ENCODE measurements around the gene DRG2. TPM values are rescaled to one million over a fixed set of nuclear protein-coding genes. Genes with fewer than 3 reads are reported as not detected.

Gene DRG2
- polyA plus RNA-seq, 1 of the 3 experiments (the other 2 are of a cell fraction): 39.9 TPM

DNA sequence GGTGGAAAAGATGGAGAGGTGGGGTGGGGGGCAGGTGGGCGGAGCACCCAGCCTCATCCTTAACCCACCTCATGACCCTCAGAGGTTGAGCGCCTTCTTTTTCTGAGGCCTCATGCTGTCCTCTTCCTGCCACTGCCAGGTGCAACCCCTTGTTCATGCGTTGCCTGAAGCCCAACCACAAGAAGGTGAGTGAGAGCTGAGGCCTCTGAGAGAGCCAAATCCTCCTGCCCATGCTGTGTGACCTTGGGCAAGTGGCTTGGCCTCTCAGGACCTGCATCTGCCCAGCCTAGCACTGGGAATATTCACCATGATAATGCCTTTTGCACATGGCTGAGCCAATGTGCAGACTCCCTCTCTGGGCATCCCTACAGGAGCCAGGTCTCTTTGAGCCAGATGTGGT, 52.9 kb downstream of the DRG2 start:
- no peak overlapping the region for H3K27ac ChIP-seq (ENCODE audit: low read depth in 2 of 2, low read length in 1 of 2)
- no peak for DNase-seq
- H3K27me3 ChIP-seq (ENCODE audit: insufficient read depth): no peaks in the 10 kb centered on the region
- POLR2A ChIA-PET: no interaction called here
- no peak overlapping the region for H3K9ac ChIP-seq
- no peaks in the 10 kb centered on the region for H3F3A ChIP-seq (replicated peaks; ENCODE audit: insufficient read depth)
- TF ChIP-seq FOXM1 (IDR thresholded peaks at IDR 0.05; ENCODE audit: low read depth) (no peak), RCOR1 (IDR thresholded peaks at IDR 0.05; ENCODE audit: low read length) (no peak), YY1 (IDR thresholded peaks at IDR 0.05; ENCODE audit: low read depth) (no peak), EZH2phosphoT487 (IDR thresholded peaks at IDR 0.05; ENCODE audit: borderline replicate concordance, low read depth) (no peak), GABPA (IDR thresholded peaks at IDR 0.05; ENCODE audit: low read depth) (no peak), RFX5 (IDR thresholded peaks at IDR 0.05; ENCODE audit: low read length) (no peak), RXRA (IDR thresholded peaks at IDR 0.05; ENCODE audit: borderline replicate concordance, low read depth) (no peak), SMC3 (IDR thresholded peaks at IDR 0.05; ENCODE audit: low read depth, low read length) (no peak), JUND (IDR thresholded peaks at IDR 0.05) (no peak), NFIC (IDR thresholded peaks at IDR 0.05; ENCODE audit: borderline replicate concordance) (no peak), TAF1 (IDR thresholded peaks at IDR 0.05; ENCODE audit: borderline replicate concordance, low read depth, low read length) (no peak), POLR2AphosphoS5 (IDR thresholded peaks at IDR 0.05; ENCODE audit: low read depth, low read length) (no peak), SIN3A (IDR thresholded peaks at IDR 0.05; ENCODE audit: borderline replicate concordance, low read depth, low read length) (no peak), RAD21 (IDR thresholded peaks at IDR 0.05; ENCODE audit: low read length) (no peak), GATA2 (CRISPR knock-in tag; IDR thresholded peaks at IDR 0.05) (no peak)
- TF ChIP-seq, protein P1, sequence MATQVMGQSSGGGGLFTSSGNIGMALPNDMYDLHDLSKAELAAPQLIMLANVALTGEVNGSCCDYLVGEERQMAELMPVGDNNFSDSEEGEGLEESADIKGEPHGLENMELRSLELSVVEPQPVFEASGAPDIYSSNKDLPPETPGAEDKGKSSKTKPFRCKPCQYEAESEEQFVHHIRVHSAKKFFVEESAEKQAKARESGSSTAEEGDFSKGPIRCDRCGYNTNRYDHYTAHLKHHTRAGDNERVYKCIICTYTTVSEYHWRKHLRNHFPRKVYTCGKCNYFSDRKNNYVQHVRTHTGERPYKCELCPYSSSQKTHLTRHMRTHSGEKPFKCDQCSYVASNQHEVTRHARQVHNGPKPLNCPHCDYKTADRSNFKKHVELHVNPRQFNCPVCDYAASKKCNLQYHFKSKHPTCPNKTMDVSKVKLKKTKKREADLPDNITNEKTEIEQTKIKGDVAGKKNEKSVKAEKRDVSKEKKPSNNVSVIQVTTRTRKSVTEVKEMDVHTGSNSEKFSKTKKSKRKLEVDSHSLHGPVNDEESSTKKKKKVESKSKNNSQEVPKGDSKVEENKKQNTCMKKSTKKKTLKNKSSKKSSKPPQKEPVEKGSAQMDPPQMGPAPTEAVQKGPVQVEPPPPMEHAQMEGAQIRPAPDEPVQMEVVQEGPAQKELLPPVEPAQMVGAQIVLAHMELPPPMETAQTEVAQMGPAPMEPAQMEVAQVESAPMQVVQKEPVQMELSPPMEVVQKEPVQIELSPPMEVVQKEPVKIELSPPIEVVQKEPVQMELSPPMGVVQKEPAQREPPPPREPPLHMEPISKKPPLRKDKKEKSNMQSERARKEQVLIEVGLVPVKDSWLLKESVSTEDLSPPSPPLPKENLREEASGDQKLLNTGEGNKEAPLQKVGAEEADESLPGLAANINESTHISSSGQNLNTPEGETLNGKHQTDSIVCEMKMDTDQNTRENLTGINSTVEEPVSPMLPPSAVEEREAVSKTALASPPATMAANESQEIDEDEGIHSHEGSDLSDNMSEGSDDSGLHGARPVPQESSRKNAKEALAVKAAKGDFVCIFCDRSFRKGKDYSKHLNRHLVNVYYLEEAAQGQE (IDR thresholded peaks at IDR 0.05; ENCODE audit: low read depth, low read length): no peak
- TF ChIP-seq, protein P2, sequence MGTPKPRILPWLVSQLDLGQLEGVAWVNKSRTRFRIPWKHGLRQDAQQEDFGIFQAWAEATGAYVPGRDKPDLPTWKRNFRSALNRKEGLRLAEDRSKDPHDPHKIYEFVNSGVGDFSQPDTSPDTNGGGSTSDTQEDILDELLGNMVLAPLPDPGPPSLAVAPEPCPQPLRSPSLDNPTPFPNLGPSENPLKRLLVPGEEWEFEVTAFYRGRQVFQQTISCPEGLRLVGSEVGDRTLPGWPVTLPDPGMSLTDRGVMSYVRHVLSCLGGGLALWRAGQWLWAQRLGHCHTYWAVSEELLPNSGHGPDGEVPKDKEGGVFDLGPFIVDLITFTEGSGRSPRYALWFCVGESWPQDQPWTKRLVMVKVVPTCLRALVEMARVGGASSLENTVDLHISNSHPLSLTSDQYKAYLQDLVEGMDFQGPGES (IDR thresholded peaks at IDR 0.05; ENCODE audit: low read depth, low read length): no peak
- TF ChIP-seq, protein P3, sequence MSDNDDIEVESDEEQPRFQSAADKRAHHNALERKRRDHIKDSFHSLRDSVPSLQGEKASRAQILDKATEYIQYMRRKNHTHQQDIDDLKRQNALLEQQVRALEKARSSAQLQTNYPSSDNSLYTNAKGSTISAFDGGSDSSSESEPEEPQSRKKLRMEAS (IDR thresholded peaks at IDR 0.05; ENCODE audit: low read depth): no peak
- TF ChIP-seq, protein P4, sequence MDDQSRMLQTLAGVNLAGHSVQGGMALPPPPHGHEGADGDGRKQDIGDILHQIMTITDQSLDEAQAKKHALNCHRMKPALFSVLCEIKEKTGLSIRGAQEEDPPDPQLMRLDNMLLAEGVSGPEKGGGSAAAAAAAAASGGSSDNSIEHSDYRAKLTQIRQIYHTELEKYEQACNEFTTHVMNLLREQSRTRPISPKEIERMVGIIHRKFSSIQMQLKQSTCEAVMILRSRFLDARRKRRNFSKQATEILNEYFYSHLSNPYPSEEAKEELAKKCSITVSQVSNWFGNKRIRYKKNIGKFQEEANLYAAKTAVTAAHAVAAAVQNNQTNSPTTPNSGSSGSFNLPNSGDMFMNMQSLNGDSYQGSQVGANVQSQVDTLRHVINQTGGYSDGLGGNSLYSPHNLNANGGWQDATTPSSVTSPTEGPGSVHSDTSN (IDR thresholded peaks at IDR 0.05): no peak
- TF ChIP-seq, protein P5, sequence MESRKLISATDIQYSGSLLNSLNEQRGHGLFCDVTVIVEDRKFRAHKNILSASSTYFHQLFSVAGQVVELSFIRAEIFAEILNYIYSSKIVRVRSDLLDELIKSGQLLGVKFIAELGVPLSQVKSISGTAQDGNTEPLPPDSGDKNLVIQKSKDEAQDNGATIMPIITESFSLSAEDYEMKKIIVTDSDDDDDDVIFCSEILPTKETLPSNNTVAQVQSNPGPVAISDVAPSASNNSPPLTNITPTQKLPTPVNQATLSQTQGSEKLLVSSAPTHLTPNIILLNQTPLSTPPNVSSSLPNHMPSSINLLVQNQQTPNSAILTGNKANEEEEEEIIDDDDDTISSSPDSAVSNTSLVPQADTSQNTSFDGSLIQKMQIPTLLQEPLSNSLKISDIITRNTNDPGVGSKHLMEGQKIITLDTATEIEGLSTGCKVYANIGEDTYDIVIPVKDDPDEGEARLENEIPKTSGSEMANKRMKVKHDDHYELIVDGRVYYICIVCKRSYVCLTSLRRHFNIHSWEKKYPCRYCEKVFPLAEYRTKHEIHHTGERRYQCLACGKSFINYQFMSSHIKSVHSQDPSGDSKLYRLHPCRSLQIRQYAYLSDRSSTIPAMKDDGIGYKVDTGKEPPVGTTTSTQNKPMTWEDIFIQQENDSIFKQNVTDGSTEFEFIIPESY (IDR thresholded peaks at IDR 0.05; ENCODE audit: borderline replicate concordance, low read depth): no peak
- no peaks in the 10 kb centered on the region for H3K36me3 ChIP-seq (replicated peaks in 1 of 2; ENCODE audit: control insufficient read depth in 1 of 2, insufficient read depth in 2 of 2, low read length in 1 of 2)
- H3K9me2 ChIP-seq: no peaks in the 10 kb centered on the region
- no peak overlapping the region for H3K4me2 ChIP-seq
- no peak overlapping the region for H3K4me3 ChIP-seq (ENCODE audit: low read depth in 2 of 2, low read length in 1 of 2)
- H2AFZ ChIP-seq (ENCODE audit: low read depth): no peak overlapping the region
- 86% methylated on average over 3 of the region's 3 CpGs for WGBS (ENCODE audit: low lambda C conversion rate)
- H3K9me3 ChIP-seq: no peaks in the 10 kb centered on the region
- CTCF ChIA-PET: interaction anchor here (0.6 to 4.3 kb wide), 19 partner anchors 9 to 784 kb away, joined by 3 to 25 read pairs (median 4); no protein-coding TSS in a partner anchor
- H3K4me1 ChIP-seq (ENCODE audit: control insufficient read depth in 1 of 2, insufficient read depth in 2 of 2, low read depth in 1 of 2, low read length in 1 of 2): peaks cover 0 to 16% of the 10 kb centered on the region in 2 experiments; a peak in 1 of 4 replicates
- H3K79me2 ChIP-seq (ENCODE audit: insufficient read depth): no peaks in the 10 kb centered on the region
- H4K20me1 ChIP-seq (ENCODE audit: insufficient read depth): no peaks in the 10 kb centered on the region
